Ascending aorta (tissue), 2 donors: ENCODE results near the gene YES1. TPM values are rescaled to one million over a fixed set of nuclear protein-coding genes. Genes with fewer than 3 reads are reported as not detected.

Experiments
- DNase-seq, 2 donors: peaks; one replicate each; pipeline ENCODE4 v3.0.0-alpha.2; 2019; ENCODE audit warnings: low spot score in 2 of 2
- H3K27ac ChIP-seq, 2 donors: fragments of 200-600 bp; sonication (generic); one replicate each; pipeline ENCODE4 v1.5.1; 2016 to 2017; ENCODE audit warnings: mild to moderate bottlenecking in 1 of 2
- H3K27me3 ChIP-seq: fragments of 200-600 bp; sonication (generic); one replicate; pipeline ENCODE4 v1.5.1; 2017
- H3K36me3 ChIP-seq, 2 donors: fragments of 200-600 bp; sonication (generic); one replicate each; pipeline ENCODE4 v1.5.1; 2016
- H3K4me1 ChIP-seq, 2 donors: fragments of 200-600 bp; sonication (generic); one replicate each; pipeline ENCODE4 v1.5.1; 2016 to 2017; ENCODE audit warnings: mild to moderate bottlenecking in 1 of 2
- H3K4me3 ChIP-seq, 2 donors: fragments of 200-600 bp; sonication (generic); one replicate each; pipeline ENCODE4 v1.5.1; 2016 to 2017; ENCODE audit warnings: mild to moderate bottlenecking in 1 of 2
- H3K9me3 ChIP-seq, 2 donors: fragments of 200-600 bp; sonication (generic); one replicate each; pipeline ENCODE4 v1.5.1; 2016
- CTCF ChIP-seq, 3 experiments: fragments of 200-600 bp in 2 of 3; fragments of 450-650 bp in 1 of 3; sonication (generic) in 2 of 3; IDR thresholded peaks; one replicate each; pipeline ENCODE4 v1.5.1; 2016 to 2019; ENCODE audit warnings: antibody characterized with exemption in 3 of 3, mild to moderate bottlenecking in 1 of 3, moderate library complexity in 1 of 3
- intact Hi-C: fragments of 100-400 bp; cut with DNase I; formaldehyde crosslinking; loops from one replicate; pipeline ENCODE4 v1.15.1; 2023
- total RNA-seq: library from RNA; depleted of rRNA; stranded (reverse); fragments of >200 nt; gene quantifications from one replicate; pipeline ENCODE4 v1.1.0, GENCODE V29; 2016

YES1 gene
- total RNA-seq, 1 donor from 2014 or later: 30.5 TPM

DNA sequence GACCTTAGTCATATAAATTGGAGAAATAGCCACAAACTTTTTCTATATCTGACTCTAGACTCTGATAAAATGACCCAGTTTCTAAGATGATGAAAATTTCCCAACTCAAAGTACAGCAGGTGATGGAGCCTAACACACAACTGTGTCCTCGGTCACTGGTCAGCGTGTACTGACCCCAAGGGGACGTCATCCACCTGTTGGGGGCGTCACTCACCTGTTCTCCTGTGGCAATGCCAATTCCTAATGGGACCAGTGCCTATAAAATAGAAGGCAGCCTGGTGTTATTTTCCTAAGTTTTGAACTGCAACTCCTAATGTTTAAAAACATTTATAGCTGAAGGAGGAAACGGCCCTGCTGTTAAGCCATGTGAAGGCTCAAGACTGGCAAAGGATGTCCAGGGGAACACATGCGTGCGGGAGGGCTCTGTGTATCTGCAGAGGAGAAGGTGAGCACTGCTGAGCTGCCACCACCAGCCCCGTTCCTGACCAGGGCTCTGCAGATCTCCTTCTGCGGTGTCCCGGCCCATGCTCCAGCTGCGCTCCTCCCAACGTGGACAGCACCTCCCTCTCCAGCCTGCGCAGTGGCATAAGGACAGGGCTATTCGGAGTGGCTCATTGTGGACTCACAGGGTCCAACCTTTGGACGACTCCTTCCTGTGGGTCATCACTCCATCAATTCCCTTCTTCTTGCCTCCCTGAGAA is 133.4 kb downstream of the YES1 start:
- no peak overlapping the region for H3K4me3 ChIP-seq
- H3K27me3 ChIP-seq: no peaks in the 10 kb centered on the region
- TF ChIP-seq CTCF (IDR thresholded peaks at IDR 0.05): no peak
- H3K27ac ChIP-seq: no peak overlapping the region
- peaks cover 20 to 73% of the 10 kb centered on the region in 2 donors for H3K36me3 ChIP-seq
- no peaks in the 10 kb centered on the region for H3K4me1 ChIP-seq
- DNase-seq: no peak
- no peaks in the 10 kb centered on the region for H3K9me3 ChIP-seq
- intact Hi-C loops: no loop called here

GRCh38 chr18:677951-678381 is 134.1 kb downstream of the YES1 start:
- Histone ChIP-seq H3K4me3 (no peak overlapping the region), H3K9me3 (no peaks in the 10 kb centered on the region), H3K36me3 (peaks cover 20 to 71% of the 10 kb centered on the region in 2 donors), H3K27me3 (no peaks in the 10 kb centered on the region), H3K27ac (no peak overlapping the region), H3K4me1 (no peaks in the 10 kb centered on the region)
- DNase-seq: no peak
- TF ChIP-seq CTCF (IDR thresholded peaks at IDR 0.05): no peak
- intact Hi-C loops: no loop called here

DNA sequence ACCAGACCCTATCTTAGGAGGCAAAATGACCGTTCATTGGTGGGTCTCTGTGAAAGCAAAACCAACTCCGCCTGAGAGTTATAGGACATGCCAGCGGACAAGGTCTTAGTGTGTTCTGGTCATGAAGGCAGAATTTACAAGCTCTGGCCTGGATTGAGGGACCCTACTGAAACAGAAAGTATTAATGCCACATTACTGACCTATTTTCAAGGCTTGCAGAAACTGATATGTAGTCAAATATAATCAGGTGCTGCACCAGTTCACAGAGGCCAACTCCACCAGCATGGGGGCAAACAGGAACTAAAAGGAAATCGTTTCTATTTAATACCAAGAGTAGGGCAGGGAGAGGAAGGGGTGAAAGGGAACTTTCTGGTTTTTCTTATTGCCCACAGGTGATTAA is 134.9 kb downstream of the YES1 start:
- Histone ChIP-seq H3K36me3 (peaks cover 16 to 71% of the 10 kb centered on the region in 2 donors), H3K27me3 (no peaks in the 10 kb centered on the region)
- intact Hi-C loops: no loop called here

GRCh38 chr18:676736-677135 is 135.3 kb downstream of the YES1 start:
- Histone ChIP-seq H3K9me3 (no peaks in the 10 kb centered on the region), H3K36me3 (peaks cover 16 to 71% of the 10 kb centered on the region in 2 donors), H3K4me3 (no peak overlapping the region), H3K4me1 (no peaks in the 10 kb centered on the region), H3K27me3 (no peaks in the 10 kb centered on the region), H3K27ac (no peak overlapping the region)
- intact Hi-C loops: no loop called here
- no peak for TF ChIP-seq CTCF (IDR thresholded peaks at IDR 0.05)
- no peak for DNase-seq

More for the DNA sequence above, 134.9 kb downstream of the YES1 start:
- TF ChIP-seq CTCF (IDR thresholded peaks at IDR 0.05): no peak
- no peaks in the 10 kb centered on the region for H3K9me3 ChIP-seq
- no peak for DNase-seq
- H3K4me3 ChIP-seq: no peak overlapping the region
- H3K4me1 ChIP-seq: no peaks in the 10 kb centered on the region
- no peak overlapping the region for H3K27ac ChIP-seq

GRCh38 chr18:676069-676468 is 136.0 kb downstream of the YES1 start:
- Histone ChIP-seq H3K36me3 (peaks cover 17 to 71% of the 10 kb centered on the region in 2 donors), H3K9me3 (no peaks in the 10 kb centered on the region)
- intact Hi-C loops: no loop called here

More at GRCh38 chr18:676069-676468, 136.0 kb downstream of the YES1 start:
- H3K27me3 ChIP-seq: no peaks in the 10 kb centered on the region
- no peak overlapping the region for H3K4me3 ChIP-seq
- H3K27ac ChIP-seq: no peak overlapping the region
- DNase-seq: no peak
- H3K4me1 ChIP-seq: no peaks in the 10 kb centered on the region
- TF ChIP-seq CTCF (IDR thresholded peaks at IDR 0.05): no peak
